K562 (cell line): ENCODE data around the gene RNF41. TPM values are rescaled to one million over a fixed set of nuclear protein-coding genes. Genes with fewer than 3 reads are reported as not detected.

ENCODE experiments used
- CAMTA2 ChIP-seq: fragments of 250-450 bp; sonication (Bioruptor Pico); conservative IDR thresholded peaks from 2 replicates; pipeline ENCODE4 v1.5.1; 2022
- CHD1 ChIP-seq: fragments of 200-600 bp; sonication (generic); IDR thresholded peaks from one replicate; pipeline ENCODE4 v1.6.1; 2012; ENCODE audit warnings: mild to moderate bottlenecking, moderate library complexity, low read length, inconsistent platforms
- CSDE1 ChIP-seq, 2 experiments: fragments of 450-650 bp; IDR thresholded peaks; 2 replicates each; pipeline ENCODE4 v1.6.1; 2016; ENCODE audit warnings: mild to moderate bottlenecking in 1 of 2
- EZH2 ChIP-seq: IDR thresholded peaks from 2 replicates; pipeline ENCODE4 v1.6.1; 2012; ENCODE audit warnings: low read depth, mild to moderate bottlenecking, inconsistent platforms, low read length, borderline replicate concordance
- GABPA ChIP-seq: fragments of 200-800 bp; sonication (Bioruptor generic); conservative IDR thresholded peaks from 2 replicates; pipeline ENCODE4 v1.6.1; 2016; ENCODE audit warnings: low read depth, missing genetic modification characterization, missing compliant biosample characterization
- HNRNPLL ChIP-seq: fragments of 200-400 bp; formaldehyde crosslinking; IDR thresholded peaks from 2 replicates; pipeline ENCODE4 v1.6.1; 2017; ENCODE audit warnings: low read length, low read depth, mild to moderate bottlenecking; ENCODE audit not compliant: poor library complexity, severe bottlenecking
- JUN ChIP-seq, 2 experiments: sonication (generic) in 1 of 2; formaldehyde crosslinking in 1 of 2; IDR thresholded peaks; 2 replicates each; pipeline versions ENCODE4 v1.6.1 to v1.8.0; 2012 to 2022; ENCODE audit warnings: borderline replicate concordance in 2 of 2, mild to moderate bottlenecking in 2 of 2, improper control_type of control experiment in 1 of 2, low read depth in 1 of 2, low read length in 1 of 2, missing genetic modification reagents in 1 of 2
- MTA3 ChIP-seq: fragments of 450-650 bp; formaldehyde crosslinking; IDR thresholded peaks from 2 replicates; pipeline ENCODE4 v1.6.1; 2017; ENCODE audit warnings: mild to moderate bottlenecking, borderline replicate concordance
- NR2C2 ChIP-seq, 2 experiments: fragments of 200-800 bp in 1 of 2; sonication (Bioruptor generic) in 1 of 2; sonication (generic) in 1 of 2; formaldehyde crosslinking in 1 of 2; IDR thresholded peaks; 2 replicates each; pipeline versions ENCODE4 v1.6.1 to v1.8.0; 2016 to 2022; ENCODE audit warnings: mild to moderate bottlenecking in 1 of 2, missing compliant biosample characterization in 1 of 2, missing genetic modification characterization in 1 of 2, missing genetic modification reagents in 1 of 2
- NR2F6 ChIP-seq: fragments of 450-650 bp; formaldehyde crosslinking; IDR thresholded peaks from 2 replicates; pipeline ENCODE4 v1.4.0; 2020; ENCODE audit warnings: mild to moderate bottlenecking
- PHF20 ChIP-seq: fragments of 450-650 bp; IDR thresholded peaks from 2 replicates; pipeline ENCODE4 v1.6.1; 2018; ENCODE audit not compliant: partially characterized antibody
- RBBP5 ChIP-seq: fragments of 200-600 bp; sonication (generic); IDR thresholded peaks from 2 replicates; pipeline ENCODE4 v1.6.1; 2012; ENCODE audit warnings: borderline replicate concordance, mild to moderate bottlenecking, low read length, control low read depth, inconsistent platforms; ENCODE audit not compliant: insufficient read depth, poor library complexity, severe bottlenecking
- RBM22 ChIP-seq: fragments of 200-400 bp; formaldehyde crosslinking; IDR thresholded peaks from 2 replicates; pipeline ENCODE4 v1.6.1; 2018; ENCODE audit warnings: low read length, low read depth; ENCODE audit not compliant: poor library complexity, severe bottlenecking
- SRF ChIP-seq, 2 experiments: fragments of 250-450, 450-650 bp in 1 of 2; sonication (Bioruptor Pico) in 1 of 2; sonication (generic) in 1 of 2; formaldehyde crosslinking; IDR thresholded peaks; 2 replicates each; pipeline versions ENCODE4 v1.5.0 to v1.5.1; 2020 to 2022; ENCODE audit warnings: mild to moderate bottlenecking in 1 of 2, missing genetic modification reagents in 1 of 2
- TSC22D4 ChIP-seq: fragments of 450-650 bp; IDR thresholded peaks from 2 replicates; pipeline ENCODE4 v1.6.1; 2016; ENCODE audit warnings: missing genetic modification characterization, missing biosample characterization, control low read depth
- XRCC4 ChIP-seq: IDR thresholded peaks from one replicate; pipeline ENCODE4 v1.6.1; 2011; ENCODE audit not compliant: insufficient read depth, insufficient read length; ENCODE audit errors: extremely low read depth
- XRCC5 ChIP-seq: fragments of 200-400 bp; formaldehyde crosslinking; IDR thresholded peaks from 2 replicates; pipeline ENCODE4 v1.6.1; 2017; ENCODE audit warnings: low read depth, mild to moderate bottlenecking, low read length
- ZEB2 ChIP-seq: fragments of 450-650 bp; IDR thresholded peaks from 2 replicates; pipeline ENCODE4 v1.6.1; 2016
- ZFPM2 ChIP-seq: fragments of 250-450 bp; sonication (Bioruptor Pico); IDR thresholded peaks from 2 replicates; pipeline ENCODE4 v1.5.1; 2022; ENCODE audit warnings: mild to moderate bottlenecking
- ZFX ChIP-seq: sonication (generic); formaldehyde crosslinking; IDR thresholded peaks from 2 replicates; pipeline ENCODE4 v1.8.0; 2022; ENCODE audit warnings: mild to moderate bottlenecking, missing genetic modification reagents, moderate library complexity
- polyA plus RNA-seq, 8 experiments: library from polyadenylated mRNA; depleted of rRNA in 4 of 8; stranded (reverse) in 5 of 8; unstranded in 3 of 8; fragments of >200 nt; fragmentation: Nextera tagmentation in 2 of 8; fragmentation: Illumina TruSeq in 1 of 8; extraction: Ambion mirVana in 2 of 8; extraction: Trizol in 1 of 8; gene quantifications; 2 replicates each; pipeline versions ENCODE4 v1.2.1 to v1.2.3, GENCODE V29; 2011 to 2014; ENCODE audit warnings: inconsistent platforms in 1 of 8, missing spikeins in 1 of 8
- total RNA-seq, 7 experiments: library from RNA; depleted of rRNA in 6 of 7; stranded (reverse); fragments of >200 nt in 6 of 7; fragmentation: Illumina TruSeq in 2 of 7; extraction: Trizol in 2 of 7; gene quantifications; 2 replicates each; pipeline versions ENCODE4 v1.2.1 to v1.2.3, GENCODE V29; 2011 to 2021; ENCODE audit warnings: low replicate concordance in 1 of 7
- TF ChIP-seq, protein P1 (sequence below): fragments of 450-650 bp; IDR thresholded peaks from 2 replicates; pipeline ENCODE4 v1.6.1; 2016; ENCODE audit warnings: borderline replicate concordance
- TF ChIP-seq, protein P2 (sequence below): sonication (generic); formaldehyde crosslinking; IDR thresholded peaks from 2 replicates; pipeline ENCODE4 v1.8.1; 2022; ENCODE audit warnings: missing genetic modification reagents
- TF ChIP-seq, protein P3 (sequence below): sonication (generic); formaldehyde crosslinking; IDR thresholded peaks from 2 replicates; pipeline ENCODE4 v1.9.0; 2022; ENCODE audit warnings: mild to moderate bottlenecking, missing genetic modification reagents

The RNF41 gene
- total and polyA plus RNA-seq, 9 of the 15 experiments (the other 6 are each of a cell fraction or from before 2014, with no cell fraction given) = 28.2 to 46.8 (median 33.8) TPM

DNA sequence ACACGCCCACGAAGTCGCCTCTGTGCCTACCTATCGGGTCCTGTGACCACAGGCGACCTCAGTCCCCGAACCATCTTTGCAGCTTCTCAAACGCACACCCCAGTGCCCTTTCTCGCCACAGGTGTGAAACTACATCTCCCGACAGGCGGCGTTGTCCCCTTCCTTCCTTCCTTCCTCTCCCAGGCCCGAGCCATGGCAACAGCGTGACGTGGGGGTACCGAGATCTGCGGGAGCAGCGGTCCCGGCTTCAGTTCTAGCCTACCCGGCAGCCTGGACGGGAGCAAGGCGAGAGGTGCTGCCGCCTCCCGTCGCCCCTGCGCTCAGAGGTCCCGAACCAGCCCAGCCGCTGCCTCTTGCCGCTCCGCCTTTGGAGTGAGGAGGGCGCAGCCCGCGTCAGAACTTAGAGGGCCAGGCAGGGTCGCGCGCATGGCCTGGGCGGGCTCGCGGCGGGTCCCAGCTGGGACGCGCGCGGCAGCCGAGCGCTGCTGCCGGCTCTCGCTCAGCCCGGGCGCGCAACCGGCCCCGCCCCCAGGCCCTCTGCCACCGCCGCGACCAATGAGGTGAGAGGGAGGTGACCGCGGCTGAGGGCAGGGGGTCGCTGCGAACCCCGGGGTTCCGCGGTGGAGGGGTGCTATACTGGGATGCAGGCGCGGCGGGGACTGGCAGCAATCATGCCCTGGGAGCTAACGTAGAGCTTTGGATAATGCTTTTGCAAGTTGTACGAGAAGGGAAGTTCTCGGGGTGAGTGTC, 45.1 kb upstream of the RNF41 start, which contains the start of gene COQ10A (continued):
- TF ChIP-seq, protein P1, sequence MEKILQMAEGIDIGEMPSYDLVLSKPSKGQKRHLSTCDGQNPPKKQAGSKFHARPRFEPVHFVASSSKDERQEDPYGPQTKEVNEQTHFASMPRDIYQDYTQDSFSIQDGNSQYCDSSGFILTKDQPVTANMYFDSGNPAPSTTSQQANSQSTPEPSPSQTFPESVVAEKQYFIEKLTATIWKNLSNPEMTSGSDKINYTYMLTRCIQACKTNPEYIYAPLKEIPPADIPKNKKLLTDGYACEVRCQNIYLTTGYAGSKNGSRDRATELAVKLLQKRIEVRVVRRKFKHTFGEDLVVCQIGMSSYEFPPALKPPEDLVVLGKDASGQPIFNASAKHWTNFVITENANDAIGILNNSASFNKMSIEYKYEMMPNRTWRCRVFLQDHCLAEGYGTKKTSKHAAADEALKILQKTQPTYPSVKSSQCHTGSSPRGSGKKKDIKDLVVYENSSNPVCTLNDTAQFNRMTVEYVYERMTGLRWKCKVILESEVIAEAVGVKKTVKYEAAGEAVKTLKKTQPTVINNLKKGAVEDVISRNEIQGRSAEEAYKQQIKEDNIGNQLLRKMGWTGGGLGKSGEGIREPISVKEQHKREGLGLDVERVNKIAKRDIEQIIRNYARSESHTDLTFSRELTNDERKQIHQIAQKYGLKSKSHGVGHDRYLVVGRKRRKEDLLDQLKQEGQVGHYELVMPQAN = peak; percentile 68
- TF ChIP-seq EZH2 (no peak), HNRNPLL (peak; percentile 89), ZFPM2 (CRISPR knock-in tag) (no peak), CAMTA2 (CRISPR knock-in tag) (no peak), XRCC4 (no peak), CHD1 (peak; percentile 36), NR2C2 (CRISPR knock-in tag; IDR thresholded peaks at IDR 0.05) (peak; percentile 71), NR2C2 (tag; IDR thresholded peaks at IDR 0.05) (no peak; the same call in 1 of the 2 replicates), PHF20 (peak; percentile 62), SRF (CRISPR knock-in tag; IDR thresholded peaks at IDR 0.05) (no peak), NR2F6 (CRISPR knock-in tag) (no peak), RBBP5 (peak; percentile 40), RBM22 (peak; percentile 64), XRCC5 (peak; percentile 50; the same call in 1 of the 2 replicates), TSC22D4 (tag) (no peak), CSDE1 (IDR thresholded peaks at IDR 0.05) (no peak), MTA3 (peak; percentile 92; the same call in 1 of the 2 replicates), ZFX (CRISPR knock-in tag) (peak; percentile 86), ZEB2 (peak; percentile 87), JUN (IDR thresholded peaks at IDR 0.05; ENCODE audit: borderline replicate concordance, low read depth, low read length) (no peak; the same call in 1 of the 2 replicates), JUN (CRISPR knock-in tag; IDR thresholded peaks at IDR 0.05; ENCODE audit: borderline replicate concordance) (no peak; the same call in 1 of the 2 replicates), GABPA (tag) (peak; percentile 91)
- TF ChIP-seq, protein P2, sequence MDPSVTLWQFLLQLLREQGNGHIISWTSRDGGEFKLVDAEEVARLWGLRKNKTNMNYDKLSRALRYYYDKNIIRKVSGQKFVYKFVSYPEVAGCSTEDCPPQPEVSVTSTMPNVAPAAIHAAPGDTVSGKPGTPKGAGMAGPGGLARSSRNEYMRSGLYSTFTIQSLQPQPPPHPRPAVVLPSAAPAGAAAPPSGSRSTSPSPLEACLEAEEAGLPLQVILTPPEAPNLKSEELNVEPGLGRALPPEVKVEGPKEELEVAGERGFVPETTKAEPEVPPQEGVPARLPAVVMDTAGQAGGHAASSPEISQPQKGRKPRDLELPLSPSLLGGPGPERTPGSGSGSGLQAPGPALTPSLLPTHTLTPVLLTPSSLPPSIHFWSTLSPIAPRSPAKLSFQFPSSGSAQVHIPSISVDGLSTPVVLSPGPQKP (CRISPR knock-in tag) = no peak
- TF ChIP-seq, protein P3, sequence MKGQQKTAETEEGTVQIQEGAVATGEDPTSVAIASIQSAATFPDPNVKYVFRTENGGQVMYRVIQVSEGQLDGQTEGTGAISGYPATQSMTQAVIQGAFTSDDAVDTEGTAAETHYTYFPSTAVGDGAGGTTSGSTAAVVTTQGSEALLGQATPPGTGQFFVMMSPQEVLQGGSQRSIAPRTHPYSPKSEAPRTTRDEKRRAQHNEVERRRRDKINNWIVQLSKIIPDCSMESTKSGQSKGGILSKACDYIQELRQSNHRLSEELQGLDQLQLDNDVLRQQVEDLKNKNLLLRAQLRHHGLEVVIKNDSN = peak; percentile 30
